ENCODE measurements around the gene CABP4.

- TF ChIP-seq, protein P1, sequence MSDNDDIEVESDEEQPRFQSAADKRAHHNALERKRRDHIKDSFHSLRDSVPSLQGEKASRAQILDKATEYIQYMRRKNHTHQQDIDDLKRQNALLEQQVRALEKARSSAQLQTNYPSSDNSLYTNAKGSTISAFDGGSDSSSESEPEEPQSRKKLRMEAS (IDR thresholded peaks at IDR 0.05; ENCODE audit: insufficient read depth, insufficient read length): no peak
- no peak for TF ChIP-seq POLR2AphosphoS5 (IDR thresholded peaks at IDR 0.05; ENCODE audit: insufficient read depth, low read depth, low read length)
- TF ChIP-seq, protein P2, sequence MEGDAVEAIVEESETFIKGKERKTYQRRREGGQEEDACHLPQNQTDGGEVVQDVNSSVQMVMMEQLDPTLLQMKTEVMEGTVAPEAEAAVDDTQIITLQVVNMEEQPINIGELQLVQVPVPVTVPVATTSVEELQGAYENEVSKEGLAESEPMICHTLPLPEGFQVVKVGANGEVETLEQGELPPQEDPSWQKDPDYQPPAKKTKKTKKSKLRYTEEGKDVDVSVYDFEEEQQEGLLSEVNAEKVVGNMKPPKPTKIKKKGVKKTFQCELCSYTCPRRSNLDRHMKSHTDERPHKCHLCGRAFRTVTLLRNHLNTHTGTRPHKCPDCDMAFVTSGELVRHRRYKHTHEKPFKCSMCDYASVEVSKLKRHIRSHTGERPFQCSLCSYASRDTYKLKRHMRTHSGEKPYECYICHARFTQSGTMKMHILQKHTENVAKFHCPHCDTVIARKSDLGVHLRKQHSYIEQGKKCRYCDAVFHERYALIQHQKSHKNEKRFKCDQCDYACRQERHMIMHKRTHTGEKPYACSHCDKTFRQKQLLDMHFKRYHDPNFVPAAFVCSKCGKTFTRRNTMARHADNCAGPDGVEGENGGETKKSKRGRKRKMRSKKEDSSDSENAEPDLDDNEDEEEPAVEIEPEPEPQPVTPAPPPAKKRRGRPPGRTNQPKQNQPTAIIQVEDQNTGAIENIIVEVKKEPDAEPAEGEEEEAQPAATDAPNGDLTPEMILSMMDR (IDR thresholded peaks at IDR 0.05; ENCODE audit: extremely low read depth in 1 of 2, insufficient read depth in 1 of 2, low read depth in 1 of 2, low read length in 2 of 2): no peak
- peak; percentile 11 for TF ChIP-seq POLR2A (IDR thresholded peaks at IDR 0.05; ENCODE audit: low read depth, low read length)
- TF ChIP-seq MYC (IDR thresholded peaks at IDR 0.05; ENCODE audit: low read depth, low read length): no peak
Measured at GRCh38 chr11:67465189-67465510, 10.0 kb downstream of the CABP4 start.
